H9 (cell line): Measurements from ENCODE around the gene SERPINB4. TPM values are rescaled to one million over a fixed set of nuclear protein-coding genes. Genes with fewer than 3 reads are reported as not detected.

Experiments used
- DNase-seq: peaks from one replicate; pipeline ENCODE4 v3.0.0-alpha.2; 2017
- H2AFZ ChIP-seq: one replicate; pipeline ENCODE4 v1.6.1; 2013; ENCODE audit warnings: mild to moderate bottlenecking, low read length, control low read depth, moderate library complexity
- H2AK5ac ChIP-seq: 2 replicates; pipeline ENCODE4 v1.6.1; 2013; ENCODE audit warnings: low read length, control low read depth, mixed read lengths; ENCODE audit not compliant: insufficient read length
- H2BK120ac ChIP-seq: one replicate; pipeline ENCODE4 v1.6.1; 2013; ENCODE audit warnings: low read depth, mild to moderate bottlenecking, low read length, control low read depth, inconsistent platforms; ENCODE audit not compliant: poor library complexity, severe bottlenecking
- H2BK12ac ChIP-seq: 2 replicates; pipeline ENCODE4 v1.6.1; 2013; ENCODE audit warnings: low read length, control low read depth, mixed read lengths, low read depth; ENCODE audit not compliant: insufficient read length
- H2BK15ac ChIP-seq: 2 replicates; pipeline ENCODE4 v1.6.1; 2013; ENCODE audit warnings: low read depth, low read length, control low read depth
- H2BK20ac ChIP-seq: one replicate; pipeline ENCODE4 v1.6.1; 2013; ENCODE audit warnings: low read depth, mild to moderate bottlenecking, low read length, control low read depth, inconsistent platforms; ENCODE audit not compliant: poor library complexity, severe bottlenecking
- H2BK5ac ChIP-seq: 2 replicates; pipeline ENCODE4 v1.6.1; 2013; ENCODE audit warnings: low read length, control low read depth, mixed read lengths; ENCODE audit not compliant: insufficient read length
- H3K14ac ChIP-seq: 2 replicates; pipeline ENCODE4 v1.6.1; 2013; ENCODE audit warnings: low read length, control low read depth; ENCODE audit not compliant: insufficient read depth
- H3K18ac ChIP-seq: 2 replicates; pipeline ENCODE4 v1.6.1; 2013; ENCODE audit warnings: low read depth, mild to moderate bottlenecking, mixed read lengths, low read length, control low read depth; ENCODE audit not compliant: insufficient read length
- H3K23ac ChIP-seq: 2 replicates; pipeline ENCODE4 v1.6.1; 2013; ENCODE audit warnings: low read length, control low read depth, mixed read lengths, low read depth; ENCODE audit not compliant: insufficient read length
- H3K23me2 ChIP-seq: 2 replicates; pipeline ENCODE4 v1.6.1; 2013; ENCODE audit warnings: low read depth, mild to moderate bottlenecking, mixed read lengths, low read length, control low read depth; ENCODE audit not compliant: insufficient read length, poor library complexity, severe bottlenecking
- H3K27ac ChIP-seq: 2 replicates; pipeline ENCODE4 v1.5.1; 2013; ENCODE audit warnings: low read length, control low read depth, mixed read lengths, low read depth; ENCODE audit not compliant: insufficient read length
- H3K27me3 ChIP-seq: 2 replicates; pipeline ENCODE4 v1.6.1; 2013; ENCODE audit warnings: low read length, control low read depth, inconsistent platforms; ENCODE audit not compliant: insufficient read depth
- H3K4ac ChIP-seq: 2 replicates; pipeline ENCODE4 v1.6.1; 2013; ENCODE audit warnings: low read depth, mild to moderate bottlenecking, control low read depth, inconsistent platforms, low read length, moderate library complexity
- H3K4me1 ChIP-seq: 2 replicates; pipeline ENCODE4 v1.6.1; 2013; ENCODE audit warnings: low read length, control low read depth, inconsistent platforms; ENCODE audit not compliant: insufficient read depth
- H3K4me2 ChIP-seq: 2 replicates; pipeline ENCODE4 v1.6.1; 2013; ENCODE audit warnings: low read length, control low read depth, mixed read lengths; ENCODE audit not compliant: insufficient read length, insufficient read depth
- H3K56ac ChIP-seq: 2 replicates; pipeline ENCODE4 v1.6.1; 2013; ENCODE audit warnings: low read depth, mild to moderate bottlenecking, mixed read lengths, low read length, control low read depth; ENCODE audit not compliant: insufficient read length
- H3K79me1 ChIP-seq: 2 replicates; pipeline ENCODE4 v1.6.1; 2013; ENCODE audit warnings: low read depth, mild to moderate bottlenecking, moderate library complexity, low read length, control low read depth, inconsistent platforms; ENCODE audit not compliant: insufficient read depth, poor library complexity, severe bottlenecking
- H3K79me2 ChIP-seq: 2 replicates; pipeline ENCODE4 v1.6.1; 2013; ENCODE audit warnings: low read length, control low read depth, inconsistent platforms; ENCODE audit not compliant: insufficient read depth
- H3K9ac ChIP-seq: 2 replicates; pipeline ENCODE4 v1.6.1; 2013; ENCODE audit warnings: low read length, control low read depth, mixed read lengths; ENCODE audit not compliant: insufficient read length; ENCODE audit errors: extremely low read depth
- H3K9me3 ChIP-seq: one replicate; pipeline ENCODE4 v1.6.1; 2013; ENCODE audit warnings: low read depth, low read length, inconsistent platforms; ENCODE audit not compliant: control insufficient read depth
- H3T11ph ChIP-seq: one replicate; pipeline ENCODE4 v1.6.1; 2013; ENCODE audit warnings: mild to moderate bottlenecking, low read length, control low read depth, inconsistent platforms
- H4K20me1 ChIP-seq: one replicate; pipeline ENCODE4 v1.6.1; 2013; ENCODE audit not compliant: control insufficient read depth, insufficient read length, insufficient read depth
- H4K5ac ChIP-seq: 2 replicates; pipeline ENCODE4 v1.6.1; 2013; ENCODE audit warnings: low read depth, mild to moderate bottlenecking, mixed read lengths, low read length, control low read depth; ENCODE audit not compliant: insufficient read length
- H4K8ac ChIP-seq: replicated peaks from 2 replicates; pipeline ENCODE4 v1.6.1; 2013; ENCODE audit warnings: low read length, control low read depth, mixed read lengths, low read depth; ENCODE audit not compliant: insufficient read length
- H4K91ac ChIP-seq: 2 replicates; pipeline ENCODE4 v1.6.1; 2013; ENCODE audit warnings: low read depth, mild to moderate bottlenecking, moderate library complexity, mixed read lengths, low read length, control low read depth; ENCODE audit not compliant: insufficient read length
- H3K27ac Mint-ChIP-seq, 3 experiments: 2 replicates in 2 of 3; 3 replicates in 1 of 3; pipeline ENCODE4 v1.8.0; 2020 to 2021; ENCODE audit warnings: mixed read lengths in 3 of 3, mild to moderate bottlenecking in 1 of 3, moderate library complexity in 1 of 3
- H3K27me3 Mint-ChIP-seq: 2 replicates; pipeline ENCODE4 v1.8.0; 2021; ENCODE audit warnings: low read depth, mild to moderate bottlenecking, moderate library complexity, mixed read lengths
- H3K36me3 Mint-ChIP-seq, 3 experiments: 2 replicates in 2 of 3; 3 replicates in 1 of 3; pipeline ENCODE4 v1.8.0; 2020 to 2021; ENCODE audit warnings: low read depth in 3 of 3, mixed read lengths in 3 of 3; ENCODE audit not compliant: insufficient read depth in 1 of 3
- H3K4me1 Mint-ChIP-seq, 2 experiments: 2 replicates each; pipeline ENCODE4 v1.8.0; 2020; ENCODE audit warnings: mixed read lengths in 2 of 2
- H3K4me3 Mint-ChIP-seq, 2 experiments: 2 replicates in 1 of 2; 3 replicates in 1 of 2; pipeline ENCODE4 v1.8.0; 2020 to 2021; ENCODE audit warnings: mild to moderate bottlenecking in 2 of 2, mixed read lengths in 2 of 2, moderate library complexity in 1 of 2
- H3K9me3 Mint-ChIP-seq, 2 experiments: 2 replicates in 1 of 2; 3 replicates in 1 of 2; pipeline ENCODE4 v1.8.0; 2020; ENCODE audit warnings: mild to moderate bottlenecking in 2 of 2, mixed read lengths in 2 of 2, moderate library complexity in 1 of 2
- CTCF ChIP-seq: fragments of 200-600 bp; sonication (generic); conservative IDR thresholded peaks from 3 replicates; pipeline ENCODE4 v1.8.0; 2021; ENCODE audit warnings: antibody characterized with exemption, mild to moderate bottlenecking
- WGBS: extraction: QIAGEN DNeasy Blood & Tissue Kit; methylation state at CpG from one replicate; pipeline ENCODE4 v1.1.7; 2013; ENCODE audit warnings: missing lambda C conversion rate, low lambda C conversion rate, mixed read lengths; ENCODE audit not compliant: insufficient read length; ENCODE audit errors: extremely low coverage; 5-methylcytosine and 5-hydroxymethylcytosine counted together
- total RNA-seq: library from RNA; stranded (reverse); gene quantifications from 2 replicates; pipeline ENCODE4 v1.2.1, GENCODE V29; 2021

Gene SERPINB4
- total RNA-seq, 1 experiment from 2014 or later: 4.1 TPM

GRCh38 chr18:63596964-63597363, 47.1 kb downstream of the SERPINB4 start:
- H3K27me3 ChIP-seq: no peaks in the 10 kb centered on the region
- no peak overlapping the region for H2BK5ac ChIP-seq
- no peak overlapping the region for H3K56ac ChIP-seq
- no peaks in the 10 kb centered on the region for H3K4me1 ChIP-seq
- H3K4me2 ChIP-seq: no peak overlapping the region
- Mint-ChIP-seq H3K27me3 (no peaks in the 10 kb centered on the region), H3K36me3 (no peaks in the 10 kb centered on the region), H3K27ac (no peak overlapping the region), H3K4me1 (peaks cover 4 to 7% of the 10 kb centered on the region in 2 experiments; a peak in 3 of 4 replicates), H3K4me3 (no peak overlapping the region), H3K9me3 (peaks cover 0 to 2% of the 10 kb centered on the region in 2 experiments; a peak in 1 of 5 replicates)
- WGBS: no CpG with 5 or more reads among the region's 14 CpGs
- H4K8ac ChIP-seq: no peak overlapping the region
- H4K91ac ChIP-seq: no peak overlapping the region
- no peak overlapping the region for H2BK20ac ChIP-seq
- TF ChIP-seq CTCF: no peak
- no peak overlapping the region for H2BK120ac ChIP-seq
- no peak overlapping the region for H4K5ac ChIP-seq
- H3K79me2 ChIP-seq: no peaks in the 10 kb centered on the region
- H2AK5ac ChIP-seq: no peak overlapping the region
- no peak overlapping the region for H2AFZ ChIP-seq
- no peaks in the 10 kb centered on the region for H3K9me3 ChIP-seq
- H3K27ac ChIP-seq: no peak overlapping the region
- no peak overlapping the region for H3K4ac ChIP-seq
- H3K14ac ChIP-seq: no peak overlapping the region
- DNase-seq: no peak
- H2BK12ac ChIP-seq: no peak overlapping the region
- H2BK15ac ChIP-seq: no peak overlapping the region
- no peak overlapping the region for H3K23ac ChIP-seq
- H3T11ph ChIP-seq: no peak overlapping the region
- no peaks in the 10 kb centered on the region for H3K23me2 ChIP-seq
- H3K18ac ChIP-seq: no peak overlapping the region
- no peaks in the 10 kb centered on the region for H4K20me1 ChIP-seq
- H3K79me1 ChIP-seq: no peaks in the 10 kb centered on the region
- no peak overlapping the region for H3K9ac ChIP-seq
